Placental epithelial cell (primary cell): ENCODE results near the gene STARD7. TPM values are rescaled to one million over a fixed set of nuclear protein-coding genes. Genes with fewer than 3 reads are reported as not detected.

Experiments used
- total RNA-seq: library from RNA; depleted of rRNA; stranded (reverse); fragments of >200 nt; gene quantifications from 2 replicates; pipeline ENCODE4 v1.2.3, GENCODE V29; 2012

The STARD7 gene, protein sequence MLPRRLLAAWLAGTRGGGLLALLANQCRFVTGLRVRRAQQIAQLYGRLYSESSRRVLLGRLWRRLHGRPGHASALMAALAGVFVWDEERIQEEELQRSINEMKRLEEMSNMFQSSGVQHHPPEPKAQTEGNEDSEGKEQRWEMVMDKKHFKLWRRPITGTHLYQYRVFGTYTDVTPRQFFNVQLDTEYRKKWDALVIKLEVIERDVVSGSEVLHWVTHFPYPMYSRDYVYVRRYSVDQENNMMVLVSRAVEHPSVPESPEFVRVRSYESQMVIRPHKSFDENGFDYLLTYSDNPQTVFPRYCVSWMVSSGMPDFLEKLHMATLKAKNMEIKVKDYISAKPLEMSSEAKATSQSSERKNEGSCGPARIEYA
- 92.3 and 110 TPM in 2 replicates for total RNA-seq

DNA sequence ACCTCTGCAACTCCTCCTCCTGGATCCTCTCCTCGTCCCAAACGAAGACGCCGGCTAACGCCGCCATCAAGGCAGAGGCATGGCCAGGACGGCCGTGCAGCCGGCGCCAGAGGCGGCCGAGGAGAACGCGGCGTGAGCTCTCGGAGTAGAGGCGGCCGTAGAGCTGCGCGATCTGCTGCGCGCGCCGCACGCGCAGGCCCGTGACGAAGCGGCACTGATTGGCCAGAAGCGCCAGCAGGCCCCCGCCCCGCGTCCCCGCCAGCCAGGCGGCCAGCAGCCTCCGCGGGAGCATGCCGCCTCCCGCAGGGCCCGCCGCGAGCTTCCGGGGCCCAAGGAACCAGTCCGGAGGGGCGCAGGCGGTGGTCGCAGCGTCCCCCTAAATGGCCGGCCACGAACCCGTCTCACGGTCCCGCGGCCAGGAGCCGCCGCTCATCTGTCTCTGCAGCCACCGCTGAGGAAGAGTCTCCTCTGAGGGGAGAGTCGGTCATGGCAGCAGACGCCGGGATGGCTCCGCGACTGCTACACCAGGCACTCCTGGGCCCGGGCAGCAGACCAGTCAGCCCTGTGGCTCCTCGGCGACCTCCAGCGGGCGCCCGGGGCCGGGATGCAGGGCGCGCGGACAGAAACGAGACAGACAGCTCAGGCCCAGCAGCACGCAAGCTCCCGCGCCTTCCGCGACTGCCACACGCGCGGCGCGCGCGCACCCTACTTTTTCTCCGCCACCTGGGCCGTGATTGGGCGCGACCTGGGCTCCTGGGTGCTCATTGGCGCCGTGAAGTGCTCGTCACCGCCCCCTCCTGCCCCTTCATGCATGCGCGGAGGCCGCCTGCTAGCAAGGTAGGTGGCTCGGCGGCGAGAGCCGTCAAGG, at the start of gene STARD7:
STARD7 (minus strand) TSS at position 685 of the 868 bp plus-strand sequence; CDS start at position 292, 393 bp downstream.

DNA sequence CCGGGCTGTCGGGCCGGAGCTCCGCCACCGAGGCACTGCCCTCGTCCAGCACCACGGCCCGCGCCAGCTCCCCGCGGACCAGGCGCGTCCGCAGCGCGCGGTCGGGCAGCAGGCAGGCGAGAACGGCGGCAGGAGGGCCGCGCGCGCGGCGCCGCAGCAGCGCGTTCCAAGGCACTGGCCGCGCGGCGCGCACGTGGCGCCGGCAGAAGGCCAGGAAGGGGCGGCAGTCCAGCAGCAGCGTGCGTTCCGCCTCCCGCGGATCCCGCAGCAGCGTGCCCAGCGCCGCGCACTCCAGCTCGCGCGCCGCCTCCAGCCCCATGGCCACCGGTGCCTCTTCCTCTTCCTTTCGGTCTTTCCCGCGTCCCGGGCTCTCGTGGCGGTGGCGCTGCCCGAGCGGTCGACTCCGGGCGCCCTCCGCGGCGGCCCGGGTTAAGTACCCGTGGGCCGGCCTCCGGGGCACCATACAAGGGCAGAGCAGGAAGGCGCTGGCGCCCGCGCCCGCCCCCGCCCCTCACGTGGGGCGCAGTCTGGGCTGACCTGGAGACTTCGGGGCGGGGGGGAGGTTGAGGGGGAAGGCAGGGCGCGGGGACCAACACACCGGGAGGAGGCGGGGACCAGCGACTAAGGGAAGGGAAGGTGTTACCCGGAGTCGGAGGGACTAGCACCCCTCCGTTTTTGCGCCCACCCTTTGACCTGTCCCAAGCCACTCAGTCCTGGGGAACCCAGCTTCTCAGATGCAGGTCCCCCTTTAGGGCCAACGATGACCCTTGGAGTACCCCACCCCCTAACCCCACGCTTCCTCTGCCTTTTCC, 63.4 kb downstream of the STARD7 start, which contains the start of gene DUSP2:
DUSP2 (minus strand) TSS at position 405 of the 812 bp plus-strand sequence; CDS start at position 319, 86 bp downstream.

DNA sequence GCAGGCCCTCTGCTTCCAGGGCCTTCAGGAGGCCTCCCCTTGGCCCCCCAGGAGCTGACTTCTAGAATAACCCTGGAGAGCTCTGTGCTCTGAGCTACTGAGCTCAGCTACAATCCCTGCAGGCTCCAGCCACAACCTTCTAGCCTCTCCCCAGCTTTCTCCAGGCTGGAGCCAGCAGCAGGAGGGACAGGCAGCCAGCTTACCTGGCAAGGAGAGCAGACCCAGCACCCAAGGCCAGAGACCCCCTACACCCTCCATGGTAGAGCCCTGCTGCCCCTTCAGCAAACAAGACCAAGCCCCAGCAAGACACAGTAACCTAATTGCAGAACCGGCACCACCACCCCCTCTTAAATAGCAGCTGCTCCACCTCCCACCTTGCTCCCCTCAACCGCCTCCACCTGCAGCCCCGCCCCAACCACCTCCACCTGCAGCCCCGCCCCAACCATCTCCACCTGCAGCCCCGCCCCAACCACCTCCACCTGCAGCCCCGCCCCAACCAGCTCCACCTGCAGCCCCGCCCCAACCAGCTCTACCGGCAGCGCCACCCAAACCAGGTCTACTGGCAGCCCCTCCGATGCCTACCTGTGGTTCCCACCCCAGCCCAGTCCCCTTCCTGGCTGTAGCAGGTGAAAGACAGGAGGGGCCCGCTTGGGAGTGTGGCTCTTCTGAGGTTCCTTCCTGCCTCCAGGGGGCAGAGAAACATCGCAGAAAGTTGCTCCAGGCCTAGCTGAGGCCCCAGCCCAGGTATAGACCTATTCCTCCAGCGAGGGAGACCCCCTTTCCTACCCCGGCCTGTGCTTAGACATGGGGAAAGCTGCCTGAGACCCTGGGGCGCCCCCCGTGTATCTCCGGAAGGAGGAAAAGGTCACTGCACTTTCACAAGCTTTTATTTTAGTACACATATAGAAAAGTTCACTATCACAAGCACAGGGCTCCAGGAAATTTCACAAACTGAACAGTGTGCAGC, 70.2 kb downstream of the STARD7 start, which contains the start of gene ASTL:
ASTL (minus strand) TSS at position 324 of the 967 bp plus-strand sequence; CDS start at position 258, 66 bp downstream.

Other genes with a start within 250 kb of the STARD7 start
- gene ANKRD36C, start 217.0 kb downstream of the STARD7 start, total RNA-seq, result 58.9 and 82.4 TPM in 2 replicates
- 1.2 and 14.2 TPM in 2 replicates for gene GPAT2, start 173.9 kb downstream of the STARD7 start, total RNA-seq
- gene ADRA2B, start 92.3 kb downstream of the STARD7 start, total RNA-seq, result 0.22 and 0.39 TPM in 2 replicates
- not detected in 2 replicates for gene ASTL, start 70.3 kb downstream of the STARD7 start, total RNA-seq
- 1.6 and 2.5 TPM in 2 replicates for gene DUSP2, start 63.4 kb downstream of the STARD7 start, total RNA-seq
- gene TMEM127, start 57.2 kb upstream of the STARD7 start, total RNA-seq, result 21.2 and 37.4 TPM in 2 replicates
- gene CIAO1, start 57.4 kb upstream of the STARD7 start, total RNA-seq, result 78.5 and 91.3 TPM in 2 replicates
- 51.0 and 67.0 TPM in 2 replicates for gene SNRNP200, start 96.7 kb upstream of the STARD7 start, total RNA-seq
- gene ITPRIPL1, start 116.5 kb upstream of the STARD7 start, total RNA-seq, result 3.0 and 4.3 TPM in 2 replicates
- 2.0 and 5.7 TPM in 2 replicates for gene NCAPH, start 126.9 kb upstream of the STARD7 start, total RNA-seq